HG02759 (cell line): ENCODE data around the gene SRGAP2C.
"Not testable (repeated sequence)": the region's sequence is repeated elsewhere in the genome, so short reads cannot be mapped to it uniquely, and the experiment has no call there.

ENCODE experiments used
- ATAC-seq: cut with Tn5 transposase; IDR thresholded peaks from one replicate; pipeline ENCODE4 v1.9.1; 2021; ENCODE audit warnings: mild to moderate bottlenecking, moderate library complexity; ENCODE audit not compliant: unreplicated experiment

The SRGAP2C gene

DNA sequence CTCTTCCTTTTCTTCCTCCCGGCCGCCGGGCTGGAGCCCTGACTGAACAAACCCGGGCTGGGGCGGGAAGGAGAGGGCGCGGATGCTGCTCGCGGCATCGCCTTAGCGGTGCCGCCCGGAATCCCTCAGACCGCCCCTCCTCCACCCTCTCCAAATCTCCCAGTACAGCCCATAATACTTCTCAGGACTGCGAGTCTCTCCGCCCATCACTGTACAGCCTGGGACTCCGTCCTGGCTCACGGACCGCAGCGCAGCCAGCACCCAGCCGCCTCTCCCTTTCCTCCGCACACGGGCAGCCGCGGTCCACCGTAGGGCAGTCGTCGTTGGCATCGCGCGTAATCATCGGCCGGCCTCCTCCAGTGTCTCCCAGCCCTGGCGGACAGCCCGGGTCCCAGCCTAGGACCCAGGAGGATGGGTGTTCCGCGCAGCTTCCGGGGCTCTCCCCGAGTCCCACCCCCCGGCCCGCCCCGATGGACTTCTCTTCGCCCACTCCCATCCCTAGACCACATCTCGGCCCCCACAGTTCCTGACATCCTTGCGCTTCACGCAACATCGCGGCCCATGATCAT lies 449 bp downstream of the SRGAP2C start:
- peak; percentile 1 for ATAC-seq

DNA sequence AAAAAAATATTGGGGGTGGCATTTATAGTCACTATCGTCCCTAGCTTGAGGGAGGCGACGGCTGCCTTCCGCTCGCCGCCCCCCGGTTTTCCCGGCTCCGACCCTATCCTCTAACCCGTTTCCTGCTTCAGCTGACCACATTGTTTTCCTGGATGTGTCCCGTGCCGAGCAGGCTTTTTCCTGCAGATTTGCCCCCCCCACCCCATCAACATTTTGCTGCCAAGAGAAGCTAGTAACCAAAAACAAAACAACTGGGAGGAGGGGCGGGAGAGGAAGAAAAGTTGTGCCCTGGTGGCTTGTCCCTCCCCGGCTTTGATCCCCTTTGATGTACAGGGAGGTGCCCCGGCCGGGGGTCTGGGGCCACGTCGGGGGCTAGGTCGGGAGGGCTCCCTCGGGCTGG lies 1.4 kb downstream of the SRGAP2C start:
- ATAC-seq, result not testable (repeated sequence)

DNA sequence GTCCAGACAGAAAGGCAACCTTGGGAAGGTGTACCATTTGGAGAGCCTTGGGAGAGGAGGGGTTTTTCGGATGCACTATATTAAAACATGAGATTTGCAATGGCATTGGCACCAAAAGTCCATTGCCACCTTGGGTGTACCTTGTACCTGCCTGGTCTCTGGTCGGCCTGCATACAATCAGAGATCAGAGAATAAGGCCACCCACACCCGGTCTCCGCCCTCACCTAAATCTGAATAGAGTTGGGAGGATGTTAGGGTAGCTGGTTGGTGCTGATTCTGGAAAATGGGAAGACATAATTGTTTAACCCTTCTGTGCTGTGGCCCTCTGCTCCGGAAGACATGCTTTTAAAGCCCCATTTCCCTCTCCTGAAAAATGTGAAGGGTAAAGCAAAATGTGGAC lies 3.1 kb downstream of the SRGAP2C start:
- ATAC-seq, result not testable (repeated sequence)

DNA sequence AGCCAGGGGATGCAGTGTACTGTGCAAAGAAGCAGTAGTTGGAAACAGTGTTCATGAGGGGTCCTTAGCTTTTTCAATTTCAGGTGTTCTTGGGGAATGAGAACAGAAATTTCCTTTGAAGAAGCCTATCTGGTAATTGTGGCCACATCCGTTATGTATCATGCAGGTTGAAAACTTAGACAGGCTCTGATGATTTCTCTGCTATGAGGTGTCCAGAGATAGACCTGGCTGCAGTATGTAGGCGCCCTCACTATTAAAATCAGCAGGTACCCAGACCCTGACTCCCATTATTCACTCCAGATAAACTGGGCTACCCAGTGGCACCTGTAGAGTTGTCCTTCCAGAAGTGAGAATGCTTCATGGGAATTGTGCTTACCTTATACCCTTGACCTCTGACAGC lies 7.7 kb downstream of the SRGAP2C start:
- not testable (repeated sequence) for ATAC-seq

DNA sequence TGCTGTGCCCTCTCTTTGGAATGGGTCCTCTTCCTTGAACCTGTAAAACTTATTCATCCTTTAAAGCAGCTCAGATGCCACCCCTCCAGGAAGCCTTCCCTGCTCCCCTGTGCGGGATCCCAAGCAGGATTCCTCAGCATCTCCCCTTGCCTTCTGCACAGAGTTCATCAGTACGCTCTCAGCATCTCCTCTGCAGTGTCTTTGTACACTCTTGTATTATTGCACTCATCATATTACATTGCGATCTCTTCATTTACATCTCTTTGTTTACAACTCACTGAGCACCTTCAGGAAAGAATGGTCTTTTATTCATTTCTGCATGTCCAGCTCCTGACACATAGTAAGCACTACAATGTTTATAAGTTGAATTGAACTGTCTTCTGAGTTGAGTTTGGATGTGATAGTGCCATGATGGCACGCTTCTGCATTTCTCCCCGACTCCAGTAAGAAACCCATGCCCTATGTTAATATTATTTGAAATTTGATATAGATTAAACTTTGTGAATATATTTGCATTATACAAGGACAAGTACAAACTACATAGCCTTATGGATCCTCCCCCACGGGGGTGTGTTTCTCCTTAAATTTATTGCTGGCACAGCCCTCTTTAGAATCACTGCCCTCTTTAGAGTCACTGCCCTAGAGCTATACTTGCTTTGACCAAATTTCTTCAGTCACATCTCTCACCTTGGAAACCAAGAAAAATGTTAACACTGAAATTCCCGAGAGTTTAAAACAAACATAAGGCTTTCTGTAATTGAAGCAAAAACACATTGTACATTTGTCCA lies 12.5 kb downstream of the SRGAP2C start:
- not testable (repeated sequence) for ATAC-seq

DNA sequence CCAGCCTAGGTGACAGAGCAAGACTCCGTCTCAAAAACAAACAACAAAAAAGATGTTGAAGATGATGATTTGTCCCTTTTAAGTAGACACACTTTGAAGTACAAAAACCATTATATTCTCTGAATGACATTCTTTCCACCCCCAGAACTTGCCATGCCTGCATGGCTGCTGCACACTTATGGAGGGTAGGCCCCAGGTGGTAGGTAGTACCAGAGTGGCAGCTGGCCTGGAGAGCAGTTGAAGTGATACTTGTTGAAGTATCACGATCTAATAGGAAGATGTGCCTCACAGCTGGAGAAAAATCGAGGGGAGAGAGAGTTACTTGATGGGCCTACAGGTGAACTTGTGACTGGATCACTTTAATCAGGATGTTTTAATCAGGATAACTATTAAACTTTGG lies 15.0 kb downstream of the SRGAP2C start:
- ATAC-seq, result not testable (repeated sequence)

DNA sequence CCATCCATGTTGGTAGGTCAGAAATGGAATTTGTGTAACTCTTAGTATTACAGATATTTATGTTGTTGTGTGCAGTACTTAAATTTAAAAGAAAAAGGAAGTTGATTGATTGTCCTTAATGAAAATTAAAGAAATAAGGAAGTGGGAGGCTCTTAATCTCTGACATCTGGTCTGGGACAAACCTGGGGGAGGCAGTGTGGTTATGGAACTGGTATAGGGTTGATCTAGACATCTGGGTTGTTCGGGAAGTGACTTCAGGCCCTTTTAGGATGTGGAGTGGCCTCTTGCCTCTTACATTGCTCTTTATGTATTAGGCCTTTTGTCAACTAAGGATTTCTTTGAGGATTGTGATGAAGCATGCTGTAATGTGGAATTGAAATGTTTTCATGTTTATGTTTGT lies 15.5 kb downstream of the SRGAP2C start:
- not testable (repeated sequence) for ATAC-seq

DNA sequence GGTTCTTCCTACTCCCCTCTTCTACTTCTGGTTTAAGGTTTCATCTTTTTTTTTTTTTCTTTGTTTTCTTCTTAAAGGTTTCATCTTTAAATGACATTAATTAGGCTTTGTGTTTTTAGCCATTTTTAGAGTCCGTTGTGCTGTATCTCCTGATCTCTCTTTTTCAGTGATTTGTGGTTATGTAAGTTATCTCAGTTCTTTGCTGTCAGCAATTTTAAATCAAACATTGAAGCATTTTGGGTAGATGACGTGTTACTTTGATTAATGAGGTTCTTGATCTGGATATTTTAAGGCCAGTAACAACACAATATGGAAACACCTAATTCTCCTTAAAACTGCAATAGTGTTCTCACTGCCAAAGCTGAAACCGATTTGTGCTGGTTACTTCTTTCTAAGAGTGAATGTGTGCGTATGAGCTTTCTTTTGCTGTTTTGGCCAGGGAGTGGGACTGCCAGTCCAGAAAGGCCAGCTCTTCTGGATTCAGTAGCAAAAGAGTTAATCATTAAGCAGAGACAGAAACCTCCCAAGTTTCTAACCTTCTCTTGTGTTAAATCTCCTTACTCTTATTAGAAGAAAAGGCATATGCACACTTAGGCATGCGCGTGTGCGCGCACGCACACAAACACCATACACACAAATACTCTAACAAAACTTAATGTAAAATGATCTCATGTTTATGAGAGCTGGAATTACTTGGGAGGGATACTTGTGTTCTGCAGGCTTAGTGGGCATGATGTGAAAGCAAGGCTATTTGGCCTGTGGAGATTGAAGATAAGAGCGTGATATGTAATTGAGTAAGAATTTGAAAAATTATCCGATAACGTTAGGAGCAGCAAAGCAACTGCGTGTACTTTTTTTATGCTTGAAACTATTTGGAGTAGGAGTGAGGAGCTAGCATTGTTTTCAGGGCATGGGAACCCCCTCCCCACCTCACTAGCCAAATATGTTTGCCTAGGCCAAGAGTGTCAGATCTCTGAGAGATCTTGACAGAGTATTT lies 16.5 kb downstream of the SRGAP2C start:
- ATAC-seq, result not testable (repeated sequence)

DNA sequence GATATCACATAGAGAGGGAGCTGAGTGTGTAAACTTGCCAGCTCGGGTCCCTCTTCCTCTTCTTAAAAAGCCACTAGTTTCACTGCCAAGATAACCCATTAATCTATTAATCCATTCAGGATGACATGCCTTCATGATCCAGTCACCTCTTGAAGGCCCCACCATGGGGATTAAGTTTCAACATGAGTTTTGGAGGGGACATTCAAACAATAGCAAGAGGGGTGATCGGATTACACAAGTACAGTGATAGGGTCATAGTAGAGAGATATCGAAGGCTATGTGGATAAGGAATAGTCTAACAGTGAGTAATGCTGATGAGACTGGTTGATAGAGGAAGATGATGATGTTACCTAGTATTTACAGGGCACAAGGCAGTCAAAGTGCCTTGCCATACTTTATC lies 18.2 kb downstream of the SRGAP2C start:
- ATAC-seq, result not testable (repeated sequence)

DNA sequence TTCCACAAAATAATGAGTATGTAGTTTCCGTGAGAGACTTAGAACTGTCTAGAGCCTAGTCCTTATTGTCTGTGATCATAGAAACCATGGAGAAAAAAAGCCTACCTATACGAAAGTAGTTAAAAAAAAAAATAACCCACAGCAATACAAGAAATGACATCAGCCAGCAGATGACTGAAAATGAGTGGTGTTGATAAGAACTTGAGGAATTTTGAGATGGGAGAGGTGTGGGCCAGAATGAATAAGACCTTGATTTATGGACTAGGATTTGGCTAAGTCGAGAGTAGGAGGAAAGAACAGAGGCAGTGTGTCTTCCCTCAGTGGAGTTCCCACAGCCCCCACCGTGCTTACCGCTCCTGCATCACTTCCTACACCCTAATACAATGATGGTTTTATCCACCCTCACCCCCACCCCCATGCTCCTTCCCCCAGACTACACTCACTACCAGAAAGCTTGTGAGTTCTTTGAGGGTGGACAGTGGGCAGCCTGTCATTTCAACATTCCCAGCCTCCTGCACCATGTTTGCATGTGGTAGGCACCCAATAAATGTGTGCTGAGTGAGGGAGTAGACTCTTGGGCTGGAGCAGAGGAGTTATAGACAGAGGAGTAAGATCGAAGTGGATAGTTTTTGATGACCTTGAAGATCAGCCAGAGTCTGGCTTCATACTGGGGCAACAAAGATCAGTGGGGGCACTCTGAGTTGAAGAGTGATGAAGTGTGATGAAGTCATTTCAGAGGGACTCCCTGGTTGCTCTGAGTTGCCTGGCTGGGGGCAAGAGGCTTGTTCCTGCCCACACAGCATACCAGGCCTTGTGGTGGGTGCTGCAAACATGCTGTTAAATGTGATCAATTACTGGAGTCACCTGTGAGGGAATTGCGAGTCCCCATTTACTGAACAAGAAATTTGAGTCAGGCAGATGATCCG lies 21.3 kb downstream of the SRGAP2C start:
- ATAC-seq, result not testable (repeated sequence)

DNA sequence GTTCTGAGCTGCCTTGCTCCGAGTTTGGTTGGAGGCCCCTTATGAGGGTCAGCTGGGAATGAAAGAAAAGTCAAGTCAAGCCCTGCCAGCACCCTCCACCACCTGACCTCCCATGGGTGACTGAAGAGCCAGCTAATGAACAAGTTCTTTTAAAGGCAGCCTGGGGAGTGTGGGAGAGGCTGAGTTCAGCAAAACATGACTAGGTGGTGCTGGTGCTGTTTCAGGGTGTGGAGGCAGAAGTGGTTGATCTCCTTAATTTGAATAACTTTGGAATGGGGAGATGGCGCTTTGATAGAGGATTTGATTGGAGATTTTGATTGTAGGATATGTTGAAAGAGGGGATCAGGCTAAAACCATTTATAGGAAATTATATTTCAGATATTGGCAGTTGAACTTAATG lies 22.6 kb downstream of the SRGAP2C start:
- not testable (repeated sequence) for ATAC-seq

DNA sequence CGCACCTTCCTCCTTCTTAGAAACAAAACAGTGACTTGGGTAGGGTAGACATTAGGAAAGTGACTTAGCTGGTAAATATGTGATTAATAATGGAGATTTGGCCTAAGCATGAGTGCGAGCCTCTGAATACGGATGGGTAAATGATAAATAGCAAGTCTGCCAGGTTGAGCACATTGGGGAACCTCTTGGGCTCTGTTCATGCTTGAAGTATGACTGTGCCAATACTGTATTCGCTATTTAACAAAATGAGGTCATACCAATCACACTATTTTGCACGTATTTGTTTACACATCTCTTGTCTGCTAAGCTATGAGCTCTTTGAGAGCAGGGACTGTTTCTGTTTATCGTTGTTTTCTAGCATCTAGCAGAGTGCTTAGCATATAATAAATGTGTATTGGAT lies 23.6 kb downstream of the SRGAP2C start:
- not testable (repeated sequence) for ATAC-seq

DNA sequence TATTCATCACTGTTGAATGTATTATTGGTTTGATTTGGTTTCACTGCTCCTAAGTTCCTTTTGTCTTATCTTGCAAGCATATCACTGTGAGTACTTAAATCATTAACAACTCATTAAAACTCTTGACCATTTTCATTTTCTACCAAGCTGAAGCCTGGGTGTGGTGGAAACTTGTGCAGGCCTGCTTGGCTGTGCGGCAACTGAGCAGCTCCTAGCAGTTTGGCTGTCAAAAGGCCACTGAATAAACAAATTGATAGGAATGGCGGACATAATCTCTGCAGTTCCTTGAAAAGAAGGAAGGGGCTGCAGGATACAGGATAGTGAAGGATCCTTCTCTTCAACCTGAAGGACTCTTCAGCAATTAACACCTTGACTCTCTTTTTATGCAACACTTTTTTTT lies 26.0 kb downstream of the SRGAP2C start:
- ATAC-seq, result not testable (repeated sequence)

DNA sequence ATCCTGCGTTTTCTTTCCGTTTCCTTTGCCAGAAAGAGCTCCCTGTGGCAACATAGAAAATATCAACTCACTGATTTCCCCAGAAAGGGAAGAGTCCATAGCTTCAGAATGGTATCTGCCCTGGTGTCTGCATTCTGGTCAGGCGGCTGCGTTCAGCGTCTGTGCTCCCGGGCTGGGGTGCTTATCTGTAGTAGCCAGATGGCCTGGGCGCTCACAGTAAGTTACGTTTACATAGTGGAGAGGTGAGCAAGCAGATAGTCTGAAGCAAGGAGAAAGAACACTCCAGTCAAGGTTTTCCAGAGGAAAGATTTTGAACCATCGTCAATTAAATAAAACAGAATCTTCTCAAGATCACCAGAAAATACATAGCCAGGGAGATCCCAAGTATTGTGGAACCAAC lies 28.7 kb downstream of the SRGAP2C start:
- ATAC-seq, result not testable (repeated sequence)

DNA sequence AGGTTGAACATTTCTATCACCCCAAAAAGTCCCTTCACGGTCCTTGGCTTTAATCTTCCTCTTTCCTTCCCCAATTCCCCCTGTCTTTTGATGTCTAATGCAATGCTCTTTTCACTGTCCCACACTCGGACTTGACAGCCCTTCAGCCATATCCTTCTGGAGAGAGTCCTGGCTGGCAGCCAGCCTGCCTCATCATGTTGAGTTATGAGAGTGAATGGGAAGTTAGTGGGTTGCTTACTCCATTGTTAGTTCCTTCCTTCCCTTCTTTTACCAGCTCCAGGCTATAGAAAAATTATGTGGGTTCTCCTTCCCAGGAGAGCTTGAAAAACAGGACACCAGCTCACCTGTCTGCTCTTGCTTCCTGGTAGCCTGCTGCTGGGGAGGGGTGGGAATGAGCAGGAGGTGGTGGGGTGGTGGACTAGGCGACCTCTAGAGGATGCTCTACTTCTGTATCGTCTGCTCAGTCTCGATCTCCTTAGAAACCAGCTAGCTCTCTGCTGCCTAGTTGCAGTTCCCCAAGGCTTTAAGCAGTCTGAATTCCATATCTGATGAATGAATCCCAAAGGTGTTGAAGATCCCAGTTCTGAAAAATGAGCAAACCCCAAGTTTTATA lies 29.9 kb downstream of the SRGAP2C start:
- not testable (repeated sequence) for ATAC-seq

DNA sequence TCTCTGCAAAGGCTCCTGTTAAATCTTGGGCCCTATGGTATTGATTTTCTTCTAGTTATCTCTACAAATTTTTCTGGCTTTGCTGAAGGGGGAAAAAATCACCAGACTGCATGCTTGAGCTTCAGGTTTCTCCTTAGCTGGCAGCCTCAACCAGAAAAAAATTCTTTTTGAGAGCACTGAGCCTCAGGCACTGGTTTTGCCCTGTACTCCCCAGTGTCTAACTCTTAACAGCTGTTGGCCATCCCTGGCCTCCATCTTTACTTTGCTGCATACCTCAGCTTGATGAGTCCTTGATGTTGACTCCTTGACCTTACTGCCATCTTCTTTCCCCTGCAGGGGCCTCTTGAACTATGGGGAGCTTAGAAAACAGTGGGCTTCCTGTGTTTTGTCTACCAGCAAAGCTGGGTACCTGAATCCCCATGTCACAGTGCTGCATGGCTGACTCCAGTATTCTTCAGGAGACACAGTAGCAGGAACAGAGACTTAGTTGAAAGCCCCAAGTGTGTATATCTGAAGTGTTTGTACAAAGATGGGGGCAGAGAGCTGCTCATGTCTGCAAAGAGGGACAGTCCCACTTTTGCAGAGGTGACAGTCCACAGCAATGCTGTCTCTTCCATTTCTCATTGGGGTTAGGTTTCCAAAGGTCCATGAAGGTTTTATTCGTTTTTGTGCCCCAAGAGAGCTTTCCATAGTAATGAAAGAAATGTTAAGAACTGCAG lies 31.1 kb downstream of the SRGAP2C start:
- not testable (repeated sequence) for ATAC-seq

DNA sequence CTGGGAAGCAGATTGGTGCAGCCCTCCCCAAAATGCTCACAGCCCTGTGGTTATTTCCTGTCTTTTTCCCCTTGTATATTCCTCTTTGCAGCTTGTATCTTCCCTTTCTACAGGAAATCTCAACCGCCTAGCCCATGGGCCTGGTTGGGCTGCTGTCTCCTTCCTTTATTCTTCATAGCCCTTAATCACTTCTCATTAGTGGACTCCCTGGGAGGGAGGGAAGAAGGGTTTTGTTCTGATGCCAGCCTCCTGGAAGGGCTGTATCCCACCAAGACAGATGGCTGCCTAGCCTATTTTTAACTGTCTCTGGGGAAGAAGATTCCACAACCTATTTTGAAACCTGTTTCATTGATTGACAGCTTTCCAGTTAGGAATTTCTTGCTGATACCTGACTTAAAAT lies 31.9 kb downstream of the SRGAP2C start:
- ATAC-seq, result not testable (repeated sequence)

DNA sequence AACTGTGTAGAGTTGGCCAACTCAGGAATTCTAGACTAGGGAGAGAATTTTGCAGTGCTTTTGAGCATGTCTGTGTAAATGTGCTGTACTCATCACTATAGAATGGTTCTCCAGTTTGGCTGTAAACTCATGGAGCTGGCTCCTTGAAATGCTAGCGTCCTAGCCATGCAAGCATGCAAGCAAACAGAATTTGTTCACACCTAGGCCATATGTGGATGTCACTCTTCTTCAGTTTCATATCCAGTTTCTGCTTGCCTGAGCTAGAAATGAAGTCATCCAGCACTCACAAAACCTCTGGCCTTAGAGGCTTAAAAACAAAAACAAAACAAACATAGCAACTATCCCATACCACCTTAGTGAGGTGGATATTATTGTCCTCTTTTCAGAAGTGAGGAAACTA lies 37.0 kb downstream of the SRGAP2C start:
- peak; percentile 41 for ATAC-seq

DNA sequence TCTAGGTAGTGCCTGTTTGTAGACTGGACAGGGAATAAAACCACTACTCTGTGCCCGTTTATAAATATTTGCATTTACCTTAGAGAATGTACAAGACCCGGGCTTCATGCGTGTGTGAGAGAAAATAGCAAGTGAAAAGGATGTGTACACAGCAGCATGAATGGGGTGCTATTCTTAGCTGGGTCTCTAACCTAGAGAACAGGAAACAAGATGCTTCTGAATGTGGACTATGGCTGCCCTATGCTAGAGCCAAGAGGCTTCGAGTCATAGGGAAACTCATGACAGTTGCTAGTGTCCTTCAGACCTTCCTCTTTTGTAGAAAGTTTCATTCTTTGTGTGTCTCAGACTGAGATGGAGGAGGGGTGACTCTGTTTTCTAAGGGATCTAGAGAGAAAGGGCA lies 39.9 kb downstream of the SRGAP2C start:
- ATAC-seq, result peak; percentile 98
